ENCODE data around the gene GAPT.

GAPT gene

DNA sequence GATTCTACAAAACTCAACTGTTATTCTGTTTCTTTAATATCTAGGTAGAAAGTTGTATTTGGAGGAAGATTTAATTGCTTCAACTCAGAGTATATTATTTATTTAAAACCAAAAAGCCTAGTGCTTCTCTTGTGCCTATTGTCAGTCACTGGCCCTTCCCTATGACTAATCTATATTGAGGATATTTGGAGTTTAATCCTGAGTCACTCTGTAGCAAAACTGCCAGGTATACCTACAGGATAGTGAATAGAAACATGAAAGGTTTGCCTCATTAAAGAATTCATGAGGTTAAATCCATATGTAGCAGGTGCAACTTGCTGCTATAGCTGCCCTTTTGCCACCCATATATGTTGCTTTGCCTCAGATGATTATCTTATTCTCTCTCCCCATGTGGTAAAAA lies 46.4 kb upstream of the GAPT start:
- CTCF ChIA-PET = no interaction called here
- POLR2A ChIA-PET = no interaction called here
- no peak for TF ChIP-seq OVOL3 (tag by site-specific recombination; IDR thresholded peaks at IDR 0.05)
- TF ChIP-seq, protein P1, sequence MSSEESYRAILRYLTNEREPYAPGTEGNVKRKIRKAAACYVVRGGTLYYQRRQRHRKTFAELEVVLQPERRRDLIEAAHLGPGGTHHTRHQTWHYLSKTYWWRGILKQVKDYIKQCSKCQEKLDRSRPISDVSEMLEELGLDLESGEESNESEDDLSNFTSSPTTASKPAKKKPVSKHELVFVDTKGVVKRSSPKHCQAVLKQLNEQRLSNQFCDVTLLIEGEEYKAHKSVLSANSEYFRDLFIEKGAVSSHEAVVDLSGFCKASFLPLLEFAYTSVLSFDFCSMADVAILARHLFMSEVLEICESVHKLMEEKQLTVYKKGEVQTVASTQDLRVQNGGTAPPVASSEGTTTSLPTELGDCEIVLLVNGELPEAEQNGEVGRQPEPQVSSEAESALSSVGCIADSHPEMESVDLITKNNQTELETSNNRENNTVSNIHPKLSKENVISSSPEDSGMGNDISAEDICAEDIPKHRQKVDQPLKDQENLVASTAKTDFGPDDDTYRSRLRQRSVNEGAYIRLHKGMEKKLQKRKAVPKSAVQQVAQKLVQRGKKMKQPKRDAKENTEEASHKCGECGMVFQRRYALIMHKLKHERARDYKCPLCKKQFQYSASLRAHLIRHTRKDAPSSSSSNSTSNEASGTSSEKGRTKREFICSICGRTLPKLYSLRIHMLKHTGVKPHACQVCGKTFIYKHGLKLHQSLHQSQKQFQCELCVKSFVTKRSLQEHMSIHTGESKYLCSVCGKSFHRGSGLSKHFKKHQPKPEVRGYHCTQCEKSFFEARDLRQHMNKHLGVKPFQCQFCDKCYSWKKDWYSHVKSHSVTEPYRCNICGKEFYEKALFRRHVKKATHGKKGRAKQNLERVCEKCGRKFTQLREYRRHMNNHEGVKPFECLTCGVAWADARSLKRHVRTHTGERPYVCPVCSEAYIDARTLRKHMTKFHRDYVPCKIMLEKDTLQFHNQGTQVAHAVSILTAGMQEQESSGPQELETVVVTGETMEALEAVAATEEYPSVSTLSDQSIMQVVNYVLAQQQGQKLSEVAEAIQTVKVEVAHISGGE (tag by site-specific recombination; conservative IDR thresholded peaks at IDR 0.05; ENCODE audit: low read depth) = no peak
- TF ChIP-seq ZFHX2 (tag by site-specific recombination; conservative IDR thresholded peaks at IDR 0.05) = no peak
- TF ChIP-seq ZNF747 (tag by site-specific recombination; IDR thresholded peaks at IDR 0.05) = no peak
- no peak for TF ChIP-seq ZBTB17 (tag by site-specific recombination; IDR thresholded peaks at IDR 0.05)
- TF ChIP-seq ZNF174 (tag by site-specific recombination; IDR thresholded peaks at IDR 0.05) = no peak
- no peak for TF ChIP-seq ZNF626 (tag by site-specific recombination; IDR thresholded peaks at IDR 0.05)
- TF ChIP-seq ZFP69B (tag by site-specific recombination; IDR thresholded peaks at IDR 0.05) = no peak
- H3K27ac ChIP-seq (ENCODE audit: extremely low read depth, low read depth, low read length) = no peak overlapping the region
- no peaks in the 10 kb centered on the region for H3K36me3 ChIP-seq (ENCODE audit: control insufficient read depth in 2 of 2, insufficient read depth in 1 of 2, low read length in 2 of 2)
- H3K4me3 ChIP-seq (ENCODE audit: low read depth, low read length) = no peak overlapping the region
- no peaks in the 10 kb centered on the region for H3K9me3 ChIP-seq (ENCODE audit: control insufficient read depth, insufficient read depth, low read depth, low read length)
- H3K4me1 ChIP-seq (ENCODE audit: control insufficient read depth, insufficient read depth, low read length) = no peaks in the 10 kb centered on the region

DNA sequence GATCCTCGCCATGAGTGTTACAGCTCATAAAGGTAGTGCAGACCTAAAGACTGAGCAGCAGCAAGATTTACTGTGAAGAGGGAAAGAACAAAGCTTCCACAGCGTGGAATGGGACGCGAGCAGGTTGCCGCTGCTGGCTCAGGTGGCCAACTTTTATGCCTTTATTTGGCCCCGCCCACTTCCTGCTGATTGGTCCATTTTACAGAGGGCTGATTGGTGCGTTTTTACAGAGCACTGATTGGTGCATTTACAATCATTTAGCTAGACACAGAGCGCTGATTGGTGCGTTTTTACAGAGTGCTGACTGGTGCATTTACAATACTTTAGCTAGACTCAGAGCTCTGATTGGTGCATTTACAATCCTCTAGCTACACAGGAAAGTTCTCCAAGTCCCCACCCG lies 45.2 kb upstream of the GAPT start:
- H3K4me1 ChIP-seq (ENCODE audit: control insufficient read depth, insufficient read depth, low read length) = no peaks in the 10 kb centered on the region
- POLR2A ChIA-PET = no interaction called here
- no peak overlapping the region for H3K27ac ChIP-seq (ENCODE audit: extremely low read depth, low read depth, low read length)
- H3K9me3 ChIP-seq (ENCODE audit: control insufficient read depth, insufficient read depth, low read depth, low read length) = no peaks in the 10 kb centered on the region
- H3K4me3 ChIP-seq (ENCODE audit: low read depth, low read length) = no peak overlapping the region
- no peaks in the 10 kb centered on the region for H3K36me3 ChIP-seq (ENCODE audit: control insufficient read depth in 2 of 2, insufficient read depth in 1 of 2, low read length in 2 of 2)
- CTCF ChIA-PET = interaction anchor here (0.9 to 1.5 kb wide), 2 partner anchors 15 to 647 kb away, joined by 3 to 4 read pairs; no protein-coding TSS in a partner anchor
- TF ChIP-seq, protein P2, sequence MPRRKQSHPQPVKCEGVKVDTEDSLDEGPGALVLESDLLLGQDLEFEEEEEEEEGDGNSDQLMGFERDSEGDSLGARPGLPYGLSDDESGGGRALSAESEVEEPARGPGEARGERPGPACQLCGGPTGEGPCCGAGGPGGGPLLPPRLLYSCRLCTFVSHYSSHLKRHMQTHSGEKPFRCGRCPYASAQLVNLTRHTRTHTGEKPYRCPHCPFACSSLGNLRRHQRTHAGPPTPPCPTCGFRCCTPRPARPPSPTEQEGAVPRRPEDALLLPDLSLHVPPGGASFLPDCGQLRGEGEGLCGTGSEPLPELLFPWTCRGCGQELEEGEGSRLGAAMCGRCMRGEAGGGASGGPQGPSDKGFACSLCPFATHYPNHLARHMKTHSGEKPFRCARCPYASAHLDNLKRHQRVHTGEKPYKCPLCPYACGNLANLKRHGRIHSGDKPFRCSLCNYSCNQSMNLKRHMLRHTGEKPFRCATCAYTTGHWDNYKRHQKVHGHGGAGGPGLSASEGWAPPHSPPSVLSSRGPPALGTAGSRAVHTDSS (tag by site-specific recombination; IDR thresholded peaks at IDR 0.05) = no peak
- no peak for TF ChIP-seq ZNF202 (tag by site-specific recombination; IDR thresholded peaks at IDR 0.05; ENCODE audit: borderline replicate concordance)
- no peak for TF ChIP-seq KLF7 (tag by site-specific recombination; IDR thresholded peaks at IDR 0.05; ENCODE audit: borderline replicate concordance)
- TF ChIP-seq, protein P3, sequence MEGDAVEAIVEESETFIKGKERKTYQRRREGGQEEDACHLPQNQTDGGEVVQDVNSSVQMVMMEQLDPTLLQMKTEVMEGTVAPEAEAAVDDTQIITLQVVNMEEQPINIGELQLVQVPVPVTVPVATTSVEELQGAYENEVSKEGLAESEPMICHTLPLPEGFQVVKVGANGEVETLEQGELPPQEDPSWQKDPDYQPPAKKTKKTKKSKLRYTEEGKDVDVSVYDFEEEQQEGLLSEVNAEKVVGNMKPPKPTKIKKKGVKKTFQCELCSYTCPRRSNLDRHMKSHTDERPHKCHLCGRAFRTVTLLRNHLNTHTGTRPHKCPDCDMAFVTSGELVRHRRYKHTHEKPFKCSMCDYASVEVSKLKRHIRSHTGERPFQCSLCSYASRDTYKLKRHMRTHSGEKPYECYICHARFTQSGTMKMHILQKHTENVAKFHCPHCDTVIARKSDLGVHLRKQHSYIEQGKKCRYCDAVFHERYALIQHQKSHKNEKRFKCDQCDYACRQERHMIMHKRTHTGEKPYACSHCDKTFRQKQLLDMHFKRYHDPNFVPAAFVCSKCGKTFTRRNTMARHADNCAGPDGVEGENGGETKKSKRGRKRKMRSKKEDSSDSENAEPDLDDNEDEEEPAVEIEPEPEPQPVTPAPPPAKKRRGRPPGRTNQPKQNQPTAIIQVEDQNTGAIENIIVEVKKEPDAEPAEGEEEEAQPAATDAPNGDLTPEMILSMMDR (tag by site-specific recombination; IDR thresholded peaks at IDR 0.05) = no peak
- no peak for TF ChIP-seq HOXC10 (CRISPR knock-in tag; IDR thresholded peaks at IDR 0.05)
- TF ChIP-seq ZEB2 (tag by site-specific recombination; IDR thresholded peaks at IDR 0.05) = no peak
- TF ChIP-seq ZNF37A (tag by site-specific recombination; IDR thresholded peaks at IDR 0.05) = no peak
- no peak for TF ChIP-seq ZNF544 (tag by site-specific recombination; IDR thresholded peaks at IDR 0.05)
- TF ChIP-seq, protein P4, sequence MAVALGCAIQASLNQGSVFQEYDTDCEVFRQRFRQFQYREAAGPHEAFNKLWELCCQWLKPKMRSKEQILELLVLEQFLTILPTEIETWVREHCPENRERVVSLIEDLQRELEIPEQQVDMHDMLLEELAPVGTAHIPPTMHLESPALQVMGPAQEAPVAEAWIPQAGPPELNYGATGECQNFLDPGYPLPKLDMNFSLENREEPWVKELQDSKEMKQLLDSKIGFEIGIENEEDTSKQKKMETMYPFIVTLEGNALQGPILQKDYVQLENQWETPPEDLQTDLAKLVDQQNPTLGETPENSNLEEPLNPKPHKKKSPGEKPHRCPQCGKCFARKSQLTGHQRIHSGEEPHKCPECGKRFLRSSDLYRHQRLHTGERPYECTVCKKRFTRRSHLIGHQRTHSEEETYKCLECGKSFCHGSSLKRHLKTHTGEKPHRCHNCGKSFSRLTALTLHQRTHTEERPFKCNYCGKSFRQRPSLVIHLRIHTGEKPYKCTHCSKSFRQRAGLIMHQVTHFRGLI (tag by site-specific recombination; IDR thresholded peaks at IDR 0.05) = no peak
- TF ChIP-seq ZNF324 (tag by site-specific recombination; IDR thresholded peaks at IDR 0.05) = no peak
- no peak for TF ChIP-seq WT1 (tag by site-specific recombination; IDR thresholded peaks at IDR 0.05)
- TF ChIP-seq ZNF521 (tag by site-specific recombination; IDR thresholded peaks at IDR 0.05) = no peak
- TF ChIP-seq, protein P1 (tag by site-specific recombination; conservative IDR thresholded peaks at IDR 0.05; ENCODE audit: low read depth) = no peak
- TF ChIP-seq ZNF214 (tag by site-specific recombination; IDR thresholded peaks at IDR 0.05; ENCODE audit: borderline replicate concordance) = no peak
- no peak for TF ChIP-seq ZNF311 (tag by site-specific recombination; IDR thresholded peaks at IDR 0.05; ENCODE audit: borderline replicate concordance)
- no peak for TF ChIP-seq ZSCAN16 (tag by site-specific recombination; IDR thresholded peaks at IDR 0.05)
- no peak for TF ChIP-seq ZBTB21 (tag by site-specific recombination; IDR thresholded peaks at IDR 0.05)

Data from HEK293 (cell line).